Spleen (tissue), 7 donors: ENCODE measurements around the gene TSPAN18.

Source experiments
- CTCF ChIP-seq, 11 experiments: fragments of 200-600 bp in 7 of 11; fragments of 450-650 bp in 4 of 11; sonication (generic) in 4 of 11; IDR thresholded peaks in 8 of 11; conservative IDR thresholded peaks in 3 of 11; 1 replicate in 7 of 11; 2 replicates in 4 of 11; pipeline versions ENCODE4 v1.4.0 to v1.8.0; 2016 to 2021; ENCODE audit warnings: antibody characterized with exemption in 11 of 11, inconsistent platforms in 4 of 11, mild to moderate bottlenecking in 1 of 11
- POLR2A ChIP-seq, 3 donors: fragments of 450-650 bp; IDR thresholded peaks; one replicate each; pipeline ENCODE4 v1.5.1; 2017; ENCODE audit warnings: antibody characterized with exemption in 3 of 3, mild to moderate bottlenecking in 1 of 3
- POLR2AphosphoS5 ChIP-seq, 3 donors: sonication (generic); formaldehyde crosslinking; IDR thresholded peaks; one replicate each; pipeline ENCODE4 v1.5.1; 2017; ENCODE audit warnings: antibody characterized with exemption in 3 of 3
- donor health status: DM: no; HTN: no; CAD: no; lungs with moderate emphysema.
- donor health status: DM: no; HTN: no; CAD: no.
- donor health status: DM: no; HTN: no; CAD: no.

DNA sequence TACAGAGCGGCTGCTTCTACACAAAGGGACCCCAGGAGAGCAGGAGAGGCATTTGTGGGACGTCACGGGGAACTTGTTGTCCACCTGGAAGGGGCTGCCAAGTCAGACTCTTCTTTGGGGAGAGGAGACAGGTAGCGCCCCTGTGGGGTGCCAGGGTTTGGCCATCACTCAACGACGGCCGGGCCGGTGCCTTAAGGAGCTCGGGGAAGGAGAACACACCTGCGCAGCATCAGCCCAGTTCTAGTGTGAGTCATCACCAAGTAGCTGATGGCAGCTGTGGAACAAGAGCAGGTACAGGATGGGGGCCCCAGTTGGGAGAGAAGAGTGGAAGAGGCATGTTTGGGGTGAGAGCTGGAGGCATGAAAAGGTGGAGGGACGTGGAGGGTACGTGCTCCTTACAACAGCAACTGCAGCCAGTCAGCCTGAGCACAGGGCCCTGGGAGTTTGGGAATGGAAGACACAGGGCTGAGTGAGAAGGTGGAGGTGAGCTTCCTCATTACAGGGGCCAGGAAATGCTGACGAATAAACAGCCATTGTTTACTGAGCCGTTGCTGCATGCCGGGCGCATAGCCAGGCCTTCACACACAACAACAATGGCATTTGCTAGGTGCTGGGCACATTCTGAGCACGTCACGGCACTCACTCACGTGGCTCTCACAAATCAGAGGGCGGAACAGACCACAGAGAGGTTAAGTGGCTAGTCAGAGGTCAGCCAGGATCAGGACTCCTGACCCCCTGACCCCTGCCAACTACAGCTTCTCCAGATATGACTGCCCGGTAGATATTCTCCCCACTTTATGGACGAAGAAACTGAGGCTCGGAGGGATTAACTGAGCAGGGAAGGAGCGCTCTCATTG, 253.0 kb downstream of the TSPAN18 start:
- TF ChIP-seq POLR2AphosphoS5 (IDR thresholded peaks at IDR 0.05) (peak in 1 of 3 donors; percentile 43), CTCF (IDR thresholded peaks at IDR 0.05 in 8 of 11, conservative IDR thresholded peaks at IDR 0.05 in 3 of 11) (no peak), POLR2A (IDR thresholded peaks at IDR 0.05) (no peak)
